ENCODE results near the gene FAR1.

Gene FAR1

GRCh38 chr11:13681446-13681845, 13.0 kb downstream of the FAR1 start:
- H3K4me3 ChIP-seq (ENCODE audit: low read length) = no peak overlapping the region

GRCh38 chr11:13682212-13682611, 13.7 kb downstream of the FAR1 start:
- no peak for TF ChIP-seq CTCF (IDR thresholded peaks at IDR 0.05; ENCODE audit: insufficient read depth, low read depth, low read length, missing control alignments)
- DNase-seq (ENCODE audit: low read depth) = no peak
- H3K4me3 ChIP-seq (ENCODE audit: low read length) = no peak overlapping the region

More at GRCh38 chr11:13681446-13681845, 13.0 kb downstream of the FAR1 start:
- DNase-seq (ENCODE audit: low read depth) = no peak
- TF ChIP-seq CTCF (IDR thresholded peaks at IDR 0.05; ENCODE audit: insufficient read depth, low read depth, low read length, missing control alignments) = no peak

- H3K4me3 ChIP-seq (ENCODE audit: low read length) = no peak overlapping the region
- TF ChIP-seq CTCF (IDR thresholded peaks at IDR 0.05; ENCODE audit: insufficient read depth, low read depth, low read length, missing control alignments) = no peak
- DNase-seq (ENCODE audit: low read depth) = no peak
These were observed 17.1 kb downstream of the FAR1 start for GRCh38 chr11:13685461-13686108.

- no peak for DNase-seq (ENCODE audit: low read depth)
- TF ChIP-seq CTCF (IDR thresholded peaks at IDR 0.05; ENCODE audit: insufficient read depth, low read depth, low read length, missing control alignments) = no peak
- no peak overlapping the region for H3K4me3 ChIP-seq (ENCODE audit: low read length)
These were observed 18.3 kb downstream of the FAR1 start for GRCh38 chr11:13686776-13687175.

- no peak for TF ChIP-seq CTCF (IDR thresholded peaks at IDR 0.05; ENCODE audit: insufficient read depth, low read depth, low read length, missing control alignments)
- H3K4me3 ChIP-seq (ENCODE audit: low read length) = no peak overlapping the region
- no peak for DNase-seq (ENCODE audit: low read depth)
These were observed 18.8 kb downstream of the FAR1 start for GRCh38 chr11:13687271-13687670.

GRCh38 chr11:13691286-13691899, 22.9 kb downstream of the FAR1 start:
- no peak for TF ChIP-seq CTCF (IDR thresholded peaks at IDR 0.05; ENCODE audit: insufficient read depth, low read depth, low read length, missing control alignments)
- H3K4me3 ChIP-seq (ENCODE audit: low read length) = no peak overlapping the region
- DNase-seq (ENCODE audit: low read depth) = no peak

GRCh38 chr11:13692172-13692571, 23.7 kb downstream of the FAR1 start:
- no peak for TF ChIP-seq CTCF (IDR thresholded peaks at IDR 0.05; ENCODE audit: insufficient read depth, low read depth, low read length, missing control alignments)
- DNase-seq (ENCODE audit: low read depth) = peak; percentile 58
- H3K4me3 ChIP-seq (ENCODE audit: low read length) = no peak overlapping the region

Measured in epithelial cell of esophagus (primary cell).